Activated naive CD8-positive, alpha-beta T cell treated with anti-CD3 and anti-CD28 coated beads for 36 hours (primary cell): Measurements from ENCODE around the gene SLC22A12. TPM values are rescaled to one million over a fixed set of nuclear protein-coding genes. Genes with fewer than 3 reads are reported as not detected.

ENCODE experiments used
- DNase-seq: peaks from one replicate; pipeline ENCODE4 v3.0.0; 2021
- H3K27ac Mint-ChIP-seq: one replicate; pipeline ENCODE4 v1.8.0; 2022; ENCODE audit warnings: mild to moderate bottlenecking, moderate library complexity, mixed read lengths
- H3K27me3 Mint-ChIP-seq: one replicate; pipeline ENCODE4 v1.8.0; 2022; ENCODE audit warnings: mild to moderate bottlenecking, mixed read lengths
- H3K36me3 Mint-ChIP-seq: one replicate; pipeline ENCODE4 v1.8.0; 2021; ENCODE audit warnings: mild to moderate bottlenecking, mixed read lengths
- H3K4me1 Mint-ChIP-seq: one replicate; pipeline ENCODE4 v1.8.0; 2021; ENCODE audit warnings: mixed read lengths
- H3K4me3 Mint-ChIP-seq: one replicate; pipeline ENCODE4 v1.8.0; 2022; ENCODE audit warnings: mild to moderate bottlenecking, moderate library complexity, mixed read lengths
- H3K9me3 Mint-ChIP-seq: one replicate; pipeline ENCODE4 v1.8.0; 2022; ENCODE audit warnings: mixed read lengths
- total RNA-seq, 2 experiments: library from RNA; stranded (reverse); gene quantifications; one replicate each; pipeline ENCODE4 v1.2.3, GENCODE V29; 2021

Gene SLC22A12
- total RNA-seq, 2 experiments from 2014 or later = not detected

DNA sequence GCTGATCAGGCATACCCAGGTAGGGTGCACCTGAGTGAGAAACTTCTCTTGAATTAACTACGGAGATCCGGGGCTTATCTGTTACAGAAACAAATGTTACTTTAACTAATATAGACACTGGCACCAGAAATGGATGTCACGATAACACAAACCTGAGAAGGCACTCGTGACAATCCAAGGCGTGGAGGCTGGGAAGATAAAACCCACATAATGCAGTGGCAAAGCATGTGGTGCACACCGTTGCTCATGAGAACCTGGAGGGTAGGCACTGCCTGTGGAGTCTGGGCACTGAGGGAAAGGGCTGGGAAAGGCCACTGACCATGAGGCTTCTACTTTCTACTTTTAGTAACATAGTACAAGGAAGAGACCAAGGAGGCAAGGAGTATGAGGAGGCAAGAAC, 22.6 kb downstream of the SLC22A12 start:
- no peak for DNase-seq
- H3K36me3 Mint-ChIP-seq = no peaks in the 10 kb centered on the region
- H3K27ac Mint-ChIP-seq = no peak overlapping the region
- H3K4me3 Mint-ChIP-seq = no peak overlapping the region
- peaks cover 6% of the 10 kb centered on the region for H3K4me1 Mint-ChIP-seq
- no peaks in the 10 kb centered on the region for H3K9me3 Mint-ChIP-seq
- peaks cover 3% of the 10 kb centered on the region for H3K27me3 Mint-ChIP-seq

GRCh38 chr11:64614917-64615316, 23.9 kb downstream of the SLC22A12 start:
- DNase-seq = no peak
- Mint-ChIP-seq H3K36me3 (no peaks in the 10 kb centered on the region), H3K27me3 (peaks cover 3% of the 10 kb centered on the region), H3K4me3 (no peak overlapping the region), H3K4me1 (peaks cover 6% of the 10 kb centered on the region), H3K27ac (no peak overlapping the region), H3K9me3 (no peaks in the 10 kb centered on the region)

DNA sequence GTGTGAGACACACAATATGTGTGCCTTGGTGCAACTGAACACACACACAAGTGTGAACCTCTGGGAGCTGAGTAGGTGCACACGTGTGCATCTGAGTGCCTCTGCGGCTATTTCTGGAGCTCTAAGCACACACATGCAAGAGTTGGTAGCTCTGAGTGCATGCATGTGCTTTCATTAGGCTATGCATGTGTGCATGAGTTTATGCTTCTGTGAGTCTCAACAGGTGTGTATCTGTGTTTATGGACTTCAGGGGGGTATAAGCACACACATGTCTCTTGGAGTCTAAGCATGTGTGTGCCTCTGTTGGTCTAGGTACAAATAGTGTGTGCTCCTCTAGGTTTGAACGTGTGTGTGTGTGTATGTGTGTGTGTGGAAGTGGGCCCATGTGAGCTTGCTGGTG, 25.8 kb downstream of the SLC22A12 start:
- no peaks in the 10 kb centered on the region for H3K36me3 Mint-ChIP-seq
- peaks cover 2% of the 10 kb centered on the region for H3K4me1 Mint-ChIP-seq
- no peak overlapping the region for H3K27ac Mint-ChIP-seq
- peaks cover 3% of the 10 kb centered on the region for H3K27me3 Mint-ChIP-seq
- no peak for DNase-seq
- no peaks in the 10 kb centered on the region for H3K9me3 Mint-ChIP-seq
- H3K4me3 Mint-ChIP-seq = no peak overlapping the region

DNA sequence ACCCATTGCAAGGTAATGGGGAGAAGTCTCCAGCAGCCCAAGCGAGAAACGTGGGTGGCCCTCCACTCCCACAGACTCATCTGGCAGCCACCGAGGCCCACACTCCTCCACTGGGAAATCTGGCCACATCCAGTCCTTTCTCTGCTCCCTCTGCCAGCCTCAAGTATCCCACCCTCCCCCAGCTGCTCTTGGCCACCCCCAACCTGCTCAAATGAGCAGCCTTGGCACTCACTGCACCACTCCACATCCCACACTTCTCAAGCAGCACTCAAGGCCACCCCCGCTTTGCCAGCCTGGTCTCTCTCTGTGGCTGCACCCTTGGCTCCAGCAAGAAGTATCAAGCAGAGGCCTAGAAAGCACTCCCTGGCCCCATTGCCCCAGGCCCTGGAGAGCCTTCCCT, 28.2 kb downstream of the SLC22A12 start:
- H3K27ac Mint-ChIP-seq = no peak overlapping the region
- no peak overlapping the region for H3K4me3 Mint-ChIP-seq
- no peaks in the 10 kb centered on the region for H3K4me1 Mint-ChIP-seq
- H3K9me3 Mint-ChIP-seq = no peaks in the 10 kb centered on the region
- DNase-seq = no peak
- no peaks in the 10 kb centered on the region for H3K27me3 Mint-ChIP-seq
- H3K36me3 Mint-ChIP-seq = no peaks in the 10 kb centered on the region

GRCh38 chr11:64619811-64620380, 28.9 kb downstream of the SLC22A12 start:
- no peaks in the 10 kb centered on the region for H3K9me3 Mint-ChIP-seq
- H3K4me3 Mint-ChIP-seq = no peak overlapping the region
- no peaks in the 10 kb centered on the region for H3K27me3 Mint-ChIP-seq
- no peaks in the 10 kb centered on the region for H3K36me3 Mint-ChIP-seq
- no peaks in the 10 kb centered on the region for H3K4me1 Mint-ChIP-seq
- DNase-seq = no peak
- no peak overlapping the region for H3K27ac Mint-ChIP-seq

DNA sequence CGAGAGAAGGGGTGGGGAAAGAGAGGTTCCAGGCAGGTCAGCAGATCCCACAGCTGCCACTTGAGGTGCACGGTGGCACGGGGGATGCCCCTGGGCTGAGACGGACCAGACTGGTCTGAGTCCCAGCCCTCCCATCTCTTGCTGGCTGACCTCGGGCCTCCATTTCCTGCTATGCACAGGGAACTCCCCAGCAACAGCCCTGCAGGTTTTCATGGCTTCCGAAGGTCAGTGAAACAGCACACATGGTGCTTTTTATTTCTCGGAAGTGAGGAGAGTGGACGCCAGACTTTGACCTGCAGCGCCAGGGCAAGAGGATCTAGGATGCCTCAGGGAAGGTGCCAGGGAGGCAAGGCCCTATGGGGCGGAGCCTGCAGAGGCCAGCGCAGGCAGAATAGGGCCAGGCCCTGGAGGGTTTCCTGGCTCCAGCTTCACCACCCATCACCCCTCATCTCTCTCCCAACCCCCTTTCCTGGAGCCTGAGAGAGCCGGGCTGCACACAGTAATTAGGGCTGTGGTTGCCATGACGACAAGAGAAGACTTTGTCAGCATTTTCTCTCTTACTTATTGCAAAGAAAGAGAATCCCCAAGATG, 29.5 kb downstream of the SLC22A12 start:
- Mint-ChIP-seq H3K4me3 (no peak overlapping the region), H3K4me1 (no peaks in the 10 kb centered on the region), H3K9me3 (no peaks in the 10 kb centered on the region), H3K27ac (no peak overlapping the region), H3K36me3 (no peaks in the 10 kb centered on the region), H3K27me3 (no peaks in the 10 kb centered on the region)
- DNase-seq = no peak

DNA sequence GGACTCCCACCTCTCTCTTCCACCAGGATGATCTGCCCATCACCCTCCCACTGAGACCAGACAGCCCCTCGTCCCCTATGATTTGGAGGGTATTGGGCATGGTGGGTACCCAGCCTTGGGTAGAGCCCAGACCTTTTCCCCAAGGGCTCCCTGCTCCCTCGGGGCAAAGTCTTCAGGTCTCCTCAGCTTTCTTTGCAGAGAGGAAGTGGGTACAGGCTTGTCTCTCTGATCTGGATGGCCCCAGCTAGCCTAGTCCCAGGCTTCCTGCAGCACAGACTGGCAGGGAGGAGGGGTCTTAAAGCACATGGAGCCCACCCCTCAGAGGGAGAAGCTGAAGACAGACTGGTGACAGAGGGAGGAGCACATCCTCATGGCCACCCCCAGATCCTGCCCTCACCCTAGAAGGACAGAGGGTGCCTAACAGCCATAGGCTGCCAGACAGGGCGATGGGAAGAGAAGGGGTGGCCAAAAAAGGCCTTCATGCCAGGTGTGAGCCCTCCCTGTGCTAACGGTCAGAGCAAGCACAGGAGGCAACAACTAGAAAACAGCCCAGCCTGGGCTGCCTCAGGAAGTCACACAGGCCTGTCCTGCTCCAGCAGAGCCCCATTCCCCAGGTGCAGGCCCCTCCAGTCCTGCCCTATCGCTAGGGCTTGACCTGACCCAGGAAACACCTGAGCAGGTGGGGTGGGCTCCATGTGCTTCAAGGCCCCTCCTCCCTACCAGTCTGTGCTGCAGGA, 30.4 kb downstream of the SLC22A12 start:
- H3K4me1 Mint-ChIP-seq = no peaks in the 10 kb centered on the region

GRCh38 chr11:64622681-64623080, 31.7 kb downstream of the SLC22A12 start:
- DNase-seq = no peak
- Mint-ChIP-seq H3K27me3 (no peaks in the 10 kb centered on the region), H3K36me3 (no peaks in the 10 kb centered on the region)

More for the DNA sequence above, 30.4 kb downstream of the SLC22A12 start:
- Mint-ChIP-seq H3K9me3 (no peaks in the 10 kb centered on the region), H3K4me3 (no peak overlapping the region), H3K36me3 (no peaks in the 10 kb centered on the region), H3K27ac (no peak overlapping the region), H3K27me3 (no peaks in the 10 kb centered on the region)
- DNase-seq = no peak

DNA sequence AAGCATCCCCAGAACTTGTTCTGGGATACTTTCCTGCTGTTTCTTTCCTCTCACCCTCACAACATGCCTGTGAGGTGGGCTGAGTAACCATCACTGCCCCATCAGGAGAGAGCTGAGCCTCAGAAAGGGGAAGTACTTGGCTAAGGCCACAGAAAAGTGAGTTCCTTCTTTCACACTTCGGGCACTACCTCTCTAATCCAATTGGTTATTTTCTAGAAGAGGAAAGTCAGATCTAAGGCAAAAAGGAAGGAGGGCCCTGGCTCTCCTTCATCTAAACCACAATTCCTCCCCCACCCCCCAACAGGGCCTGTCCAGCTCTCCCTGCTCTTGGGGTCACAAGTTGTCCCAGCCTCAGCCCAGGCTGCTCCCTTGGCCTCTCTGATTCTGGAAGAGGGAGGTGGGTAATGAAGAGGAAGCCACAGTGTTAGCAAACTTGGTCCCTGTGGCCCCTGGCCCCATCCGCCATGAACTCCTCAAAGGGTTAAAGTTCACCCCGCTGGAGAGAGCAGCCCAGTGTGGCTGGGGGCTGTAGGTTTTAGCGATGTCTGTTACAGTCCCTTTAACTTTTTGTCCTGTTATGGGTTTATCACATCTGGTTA, 34.0 kb downstream of the SLC22A12 start:
- Mint-ChIP-seq H3K27me3 (no peaks in the 10 kb centered on the region), H3K4me1 (no peaks in the 10 kb centered on the region), H3K9me3 (no peaks in the 10 kb centered on the region), H3K4me3 (no peak overlapping the region), H3K27ac (no peak overlapping the region), H3K36me3 (no peaks in the 10 kb centered on the region)
- no peak for DNase-seq

More at GRCh38 chr11:64622681-64623080, 31.7 kb downstream of the SLC22A12 start:
- Mint-ChIP-seq H3K27ac (no peak overlapping the region), H3K9me3 (no peaks in the 10 kb centered on the region), H3K4me1 (no peaks in the 10 kb centered on the region), H3K4me3 (no peak overlapping the region)

GRCh38 chr11:64626637-64627036, 35.6 kb downstream of the SLC22A12 start:
- no peaks in the 10 kb centered on the region for H3K9me3 Mint-ChIP-seq

DNA sequence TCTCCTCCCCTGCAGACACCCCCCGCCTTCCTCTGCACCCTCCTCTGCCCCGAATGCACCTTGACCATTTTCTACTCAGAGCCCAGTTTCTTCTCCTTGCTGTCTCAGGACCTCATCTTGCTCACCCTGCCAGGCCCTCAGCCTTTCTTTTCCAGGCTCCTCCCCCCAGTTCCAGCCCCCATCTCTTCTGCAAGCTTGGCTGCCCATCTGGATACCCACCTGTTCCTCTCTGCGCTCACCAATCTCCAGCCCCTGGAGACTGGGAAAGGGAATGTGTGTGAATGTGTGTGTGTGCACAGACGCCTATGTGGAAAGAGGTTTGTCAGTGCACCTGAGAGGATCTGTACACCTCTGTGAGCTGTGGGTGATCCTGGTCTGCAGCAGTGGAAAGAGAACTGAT, 36.4 kb downstream of the SLC22A12 start:
- H3K4me1 Mint-ChIP-seq = no peaks in the 10 kb centered on the region
- H3K27ac Mint-ChIP-seq = no peak overlapping the region
- H3K4me3 Mint-ChIP-seq = no peak overlapping the region
- no peaks in the 10 kb centered on the region for H3K36me3 Mint-ChIP-seq
- H3K27me3 Mint-ChIP-seq = no peaks in the 10 kb centered on the region
- no peaks in the 10 kb centered on the region for H3K9me3 Mint-ChIP-seq
- no peak for DNase-seq

More at GRCh38 chr11:64626637-64627036, 35.6 kb downstream of the SLC22A12 start:
- Mint-ChIP-seq H3K36me3 (no peaks in the 10 kb centered on the region), H3K4me1 (no peaks in the 10 kb centered on the region), H3K27me3 (no peaks in the 10 kb centered on the region), H3K4me3 (no peak overlapping the region), H3K27ac (no peak overlapping the region)
- no peak for DNase-seq

DNA sequence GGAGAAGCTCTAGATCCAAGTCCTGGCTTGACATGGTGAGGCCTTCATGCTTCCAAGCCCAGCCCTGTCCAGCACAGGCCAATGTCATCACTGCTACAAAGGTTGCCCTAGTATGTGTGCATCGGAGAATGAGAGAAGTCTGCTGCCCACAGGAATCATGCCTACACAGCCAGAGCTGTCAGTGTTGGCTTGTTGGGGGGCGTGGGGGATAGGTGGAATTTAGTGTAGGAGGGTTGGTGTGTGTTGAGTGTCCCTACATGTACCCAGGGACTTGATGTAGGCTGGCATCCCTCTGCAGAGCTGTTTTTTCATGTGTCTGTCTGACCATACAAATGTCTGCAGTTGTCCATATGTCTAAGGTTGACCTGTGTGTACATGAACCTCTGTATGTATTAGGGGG, 37.6 kb downstream of the SLC22A12 start:
- no peak overlapping the region for H3K4me3 Mint-ChIP-seq
- no peaks in the 10 kb centered on the region for H3K27me3 Mint-ChIP-seq
- H3K27ac Mint-ChIP-seq = no peak overlapping the region
- H3K9me3 Mint-ChIP-seq = no peaks in the 10 kb centered on the region
- DNase-seq = no peak
- H3K36me3 Mint-ChIP-seq = no peaks in the 10 kb centered on the region
- peaks cover 4% of the 10 kb centered on the region for H3K4me1 Mint-ChIP-seq

DNA sequence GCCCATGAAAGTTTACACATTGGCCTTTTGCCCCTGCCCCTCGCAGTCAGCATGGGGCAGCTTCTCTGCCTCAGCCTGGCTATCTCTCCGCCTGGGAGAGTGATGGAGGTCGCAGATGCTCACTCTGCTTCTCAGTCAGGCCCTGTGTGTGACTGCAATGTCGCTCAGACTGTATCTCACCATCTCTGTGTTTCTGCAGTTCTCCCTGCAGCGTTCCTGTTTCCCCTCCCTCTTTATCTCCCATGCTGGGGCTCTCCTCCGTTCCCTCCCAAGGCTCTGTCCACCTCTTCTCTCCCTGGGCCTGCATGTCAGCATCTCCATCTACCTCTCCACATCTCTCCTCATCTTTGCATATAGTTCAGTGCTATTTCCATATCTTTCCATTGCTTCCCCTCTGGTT, 38.1 kb downstream of the SLC22A12 start:
- Mint-ChIP-seq H3K4me1 (peaks cover 6% of the 10 kb centered on the region), H3K36me3 (no peaks in the 10 kb centered on the region), H3K9me3 (no peaks in the 10 kb centered on the region), H3K27ac (no peak overlapping the region), H3K27me3 (no peaks in the 10 kb centered on the region), H3K4me3 (no peak overlapping the region)
- DNase-seq = no peak

DNA sequence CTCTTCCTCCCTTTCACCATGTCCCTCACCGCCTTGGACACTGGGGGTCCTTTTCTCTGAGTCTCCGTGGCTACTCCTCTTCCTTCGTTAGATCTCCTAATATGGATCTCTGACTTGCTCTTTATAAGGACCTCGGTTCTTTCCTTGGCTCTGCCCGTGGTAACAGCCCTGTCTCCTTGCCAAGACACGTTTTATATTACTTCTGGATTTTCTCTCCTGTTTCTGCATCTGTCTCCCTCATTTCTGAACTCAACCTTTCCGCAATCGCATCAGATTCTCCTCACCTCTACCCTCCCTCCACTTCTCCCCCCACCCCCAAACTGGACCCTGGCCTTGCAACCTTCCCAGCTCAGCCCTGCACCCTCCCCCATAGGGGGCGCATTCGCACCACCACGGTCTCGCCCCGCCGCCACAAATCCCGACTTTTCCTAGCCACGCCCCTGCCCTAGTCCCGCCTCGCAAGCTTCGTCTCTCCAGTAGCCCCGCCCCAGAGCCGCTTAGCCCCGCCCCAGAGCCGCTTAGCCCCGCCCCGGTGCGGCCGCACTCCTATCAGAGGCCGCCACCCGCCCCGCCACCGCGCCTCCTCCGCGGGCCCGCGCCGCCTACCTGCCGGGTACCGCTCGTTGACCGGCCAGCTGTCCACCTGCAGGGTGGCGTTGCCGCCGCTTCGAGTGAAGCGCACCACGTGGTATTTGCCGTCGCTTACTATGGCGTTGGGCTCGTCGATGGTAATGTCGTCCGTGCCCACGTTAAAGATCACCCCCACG, 39.0 kb downstream of the SLC22A12 start:
- H3K27ac Mint-ChIP-seq = no peak overlapping the region
- H3K4me3 Mint-ChIP-seq = no peak overlapping the region
- H3K9me3 Mint-ChIP-seq = no peaks in the 10 kb centered on the region
- peaks cover 6% of the 10 kb centered on the region for H3K4me1 Mint-ChIP-seq
- H3K36me3 Mint-ChIP-seq = no peaks in the 10 kb centered on the region
- peaks cover 7% of the 10 kb centered on the region for H3K27me3 Mint-ChIP-seq
- DNase-seq = no peak

GRCh38 chr11:64631675-64632074, 40.7 kb downstream of the SLC22A12 start:
- Mint-ChIP-seq H3K27ac (no peak overlapping the region), H3K9me3 (no peaks in the 10 kb centered on the region), H3K4me3 (no peak overlapping the region), H3K4me1 (peaks cover 6% of the 10 kb centered on the region), H3K36me3 (no peaks in the 10 kb centered on the region), H3K27me3 (peaks cover 13% of the 10 kb centered on the region)
- DNase-seq = no peak
